Left lung (tissue), 10 donors: Measurements from ENCODE around the gene R3HDM2. TPM values are rescaled to one million over a fixed set of nuclear protein-coding genes. Genes with fewer than 3 reads are reported as not detected.

Experiments used
- ATAC-seq: fragments of 200-7000 bp; cut with Tn5 transposase; one replicate; pipeline ENCODE4 v1.9.1; 2020; ENCODE audit warnings: moderate library complexity
- DNase-seq, 4 donors: peaks; one replicate each; pipeline ENCODE4 v3.0.0-alpha.2; 2013 to 2020
- H3K27ac ChIP-seq, 2 donors: fragments of 200-600 bp; sonication (generic) in 1 of 2; one replicate each; pipeline versions ENCODE4 v1.5.0 to v1.8.0; 2020 to 2021
- H3K27me3 ChIP-seq, 2 donors: fragments of 200-600 bp; sonication (generic) in 1 of 2; one replicate each; pipeline versions ENCODE4 v1.5.0 to v1.8.0; 2020 to 2021
- H3K36me3 ChIP-seq, 2 donors: fragments of 200-600 bp; sonication (generic) in 1 of 2; one replicate each; pipeline versions ENCODE4 v1.5.0 to v1.8.0; 2020 to 2021
- H3K4me1 ChIP-seq, 2 donors: fragments of 200-600 bp; one replicate each; pipeline ENCODE4 v1.8.0; 2021
- H3K4me3 ChIP-seq, 2 donors: fragments of 200-600 bp; sonication (generic) in 1 of 2; one replicate each; pipeline versions ENCODE4 v1.5.0 to v1.8.0; 2020 to 2021; ENCODE audit warnings: mild to moderate bottlenecking in 1 of 2
- H3K9me3 ChIP-seq, 2 donors: fragments of 200-600 bp; sonication (generic) in 1 of 2; one replicate each; pipeline versions ENCODE4 v1.5.0 to v1.8.0; 2020 to 2021
- intact Hi-C, 2 donors: fragments of 100-400 bp; cut with DNase I; formaldehyde crosslinking; loops; one replicate each; pipeline versions ENCODE4 v1.11.2 to v1.14.2; 2022
- polyA plus RNA-seq, 6 donors: library from polyadenylated mRNA; unstranded; fragments of 120-200 nt; gene quantifications; one replicate each; pipeline ENCODE4 v1.2.1, GENCODE V29; 2013; ENCODE audit not compliant: insufficient read length in 6 of 6
- total RNA-seq, 2 donors: library from RNA; stranded (reverse); fragmentation: NEBNext Ultra II Directional; extraction: Animal tissue kit (Norgen Biotek cat#: 25700); gene quantifications; one replicate each; pipeline ENCODE4 v1.2.1, GENCODE V29; 2021
- TF ChIP-seq, protein P1 (sequence below), 2 donors: fragments of 200-600 bp; sonication (generic) in 1 of 2; IDR thresholded peaks; one replicate each; pipeline versions ENCODE4 v1.5.0 to v1.8.0; 2021; ENCODE audit warnings: antibody characterized with exemption in 2 of 2
- donor health status: DM: no; HTN: yes; CAD: no.
- donor health status: DM: no; HTN: no; CAD: no.

R3HDM2 gene
- total and polyA plus RNA-seq, 8 donors = 52.4 to 92.3 (median 79.8) TPM

DNA sequence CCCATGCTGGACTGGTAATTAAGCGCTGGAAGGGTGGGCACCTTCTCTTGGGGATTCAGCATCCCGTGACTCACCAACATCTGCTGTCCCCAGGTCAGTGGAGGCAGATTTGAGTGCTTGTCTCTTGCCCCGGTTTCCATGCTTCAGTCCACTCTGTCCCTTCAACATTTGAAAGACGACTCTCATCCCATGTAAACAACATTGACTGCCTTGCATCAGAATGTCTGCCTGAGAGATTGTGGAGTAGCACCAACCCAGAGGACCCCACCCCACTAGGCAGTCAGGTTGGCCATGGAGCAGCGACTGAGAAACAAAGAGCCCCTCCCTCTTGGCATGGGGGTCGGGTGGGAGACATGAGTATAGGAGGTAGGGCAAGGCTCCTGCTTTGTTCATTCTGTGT is 174.9 kb downstream of the R3HDM2 start:
- Histone ChIP-seq H3K36me3 (peaks cover 0 to 79% of the 10 kb centered on the region in 2 donors), H3K27ac (no peak overlapping the region), H3K4me3 (no peak overlapping the region), H3K4me1 (no peaks in the 10 kb centered on the region), H3K27me3 (no peaks in the 10 kb centered on the region), H3K9me3 (no peaks in the 10 kb centered on the region)
- no peak for ATAC-seq
- intact Hi-C loops = no loop called here
- TF ChIP-seq, protein P1, sequence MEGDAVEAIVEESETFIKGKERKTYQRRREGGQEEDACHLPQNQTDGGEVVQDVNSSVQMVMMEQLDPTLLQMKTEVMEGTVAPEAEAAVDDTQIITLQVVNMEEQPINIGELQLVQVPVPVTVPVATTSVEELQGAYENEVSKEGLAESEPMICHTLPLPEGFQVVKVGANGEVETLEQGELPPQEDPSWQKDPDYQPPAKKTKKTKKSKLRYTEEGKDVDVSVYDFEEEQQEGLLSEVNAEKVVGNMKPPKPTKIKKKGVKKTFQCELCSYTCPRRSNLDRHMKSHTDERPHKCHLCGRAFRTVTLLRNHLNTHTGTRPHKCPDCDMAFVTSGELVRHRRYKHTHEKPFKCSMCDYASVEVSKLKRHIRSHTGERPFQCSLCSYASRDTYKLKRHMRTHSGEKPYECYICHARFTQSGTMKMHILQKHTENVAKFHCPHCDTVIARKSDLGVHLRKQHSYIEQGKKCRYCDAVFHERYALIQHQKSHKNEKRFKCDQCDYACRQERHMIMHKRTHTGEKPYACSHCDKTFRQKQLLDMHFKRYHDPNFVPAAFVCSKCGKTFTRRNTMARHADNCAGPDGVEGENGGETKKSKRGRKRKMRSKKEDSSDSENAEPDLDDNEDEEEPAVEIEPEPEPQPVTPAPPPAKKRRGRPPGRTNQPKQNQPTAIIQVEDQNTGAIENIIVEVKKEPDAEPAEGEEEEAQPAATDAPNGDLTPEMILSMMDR (IDR thresholded peaks at IDR 0.05) = no peak
- no peak for DNase-seq

DNA sequence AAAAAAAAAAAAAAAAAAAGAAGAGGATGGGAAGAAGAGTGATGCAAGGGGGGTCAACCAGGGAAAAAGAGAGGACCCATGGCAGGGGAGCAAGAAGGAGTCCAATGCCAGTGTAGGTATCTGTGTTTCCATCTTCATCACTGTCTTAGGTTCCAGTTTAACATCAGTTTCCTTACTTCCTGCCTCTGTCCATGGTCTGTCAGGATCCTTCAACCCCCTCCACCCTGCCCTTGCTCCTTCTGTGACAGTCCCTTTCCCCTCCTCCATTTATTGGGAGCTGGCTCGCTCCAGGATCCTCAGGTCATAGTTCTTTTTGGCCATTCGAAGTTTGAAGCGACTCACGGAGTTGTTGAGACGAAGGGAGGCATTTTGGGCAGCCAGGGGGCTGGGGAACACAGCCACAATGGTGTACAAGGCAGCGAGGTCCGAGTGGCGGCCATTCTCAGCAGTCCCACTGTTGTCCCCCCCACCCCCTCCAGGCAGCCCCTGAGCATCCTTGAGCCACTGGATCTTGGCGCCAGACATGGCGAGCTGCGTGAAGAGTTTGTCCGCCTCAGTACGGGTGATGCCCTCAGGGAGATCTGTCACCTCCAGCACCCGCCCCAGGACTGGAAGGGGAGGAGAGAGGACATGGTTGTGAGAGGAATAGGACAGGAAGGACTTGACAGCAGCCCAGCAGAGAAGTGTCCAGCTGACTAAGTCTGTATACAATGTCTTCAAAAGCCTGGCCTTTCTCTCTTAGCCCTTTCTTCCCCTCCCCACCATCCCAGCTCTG is 176.2 kb downstream of the R3HDM2 start:
- intact Hi-C loops = no loop called here
- Histone ChIP-seq H3K27me3 (no peaks in the 10 kb centered on the region), H3K4me1 (no peaks in the 10 kb centered on the region), H3K9me3 (no peaks in the 10 kb centered on the region), H3K27ac (no peak overlapping the region), H3K36me3 (peaks cover 0 to 66% of the 10 kb centered on the region in 2 donors), H3K4me3 (no peak overlapping the region)
- no peak for ATAC-seq
- DNase-seq = no peak
- TF ChIP-seq, protein P1 (IDR thresholded peaks at IDR 0.05) = no peak

DNA sequence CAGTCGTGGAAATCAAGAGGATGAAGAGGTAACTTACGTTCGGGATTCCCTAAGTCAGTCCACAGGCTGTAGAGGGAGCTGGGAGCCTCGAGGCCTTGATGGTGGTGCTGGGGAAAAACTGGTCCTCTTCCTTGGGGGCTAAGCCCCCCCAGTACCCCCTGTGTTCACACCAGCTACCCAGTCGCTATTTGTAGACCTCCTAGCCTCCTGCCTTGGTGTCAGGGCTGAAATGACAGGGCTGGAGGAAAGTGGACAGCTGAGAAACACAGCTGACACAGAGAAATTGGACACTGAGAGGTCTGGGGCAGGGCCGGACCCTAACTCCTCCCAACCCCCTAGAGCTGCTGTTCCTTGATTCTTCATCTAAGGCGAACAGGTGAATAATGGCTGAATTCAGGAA is 179.9 kb downstream of the R3HDM2 start, which contains the start of gene STAC3:
STAC3 (minus strand) TSS at position 232 of the 400 bp plus-strand sequence. CDS start 1,551 bp downstream, outside the sequence.
- TF ChIP-seq, protein P1 (IDR thresholded peaks at IDR 0.05) = no peak
- Histone ChIP-seq H3K9me3 (no peaks in the 10 kb centered on the region), H3K27ac (no peak within 1 kb of the TSS), H3K4me1 (peaks cover 0 to 6% of the 10 kb centered on the region in 2 donors), H3K27me3 (no peaks in the 10 kb centered on the region), H3K36me3 (peaks cover 0 to 29% of the 10 kb centered on the region in 2 donors), H3K4me3 (no peak within 1 kb of the TSS)
- DNase-seq (no peak), ATAC-seq (no peak)
- intact Hi-C loops = no loop called here

GRCh38 chr12:57250541-57250940 is 180.3 kb downstream of the R3HDM2 start:
- no peaks in the 10 kb centered on the region for H3K9me3 ChIP-seq
- ATAC-seq (no peak), DNase-seq (no peak)
- H3K4me3 ChIP-seq = no peak overlapping the region
- H3K4me1 ChIP-seq = peaks cover 0 to 6% of the 10 kb centered on the region in 2 donors
- intact Hi-C loops = no loop called here
- TF ChIP-seq, protein P1 (IDR thresholded peaks at IDR 0.05) = no peak
- peaks cover 0 to 25% of the 10 kb centered on the region in 2 donors for H3K36me3 ChIP-seq
- H3K27ac ChIP-seq = no peak overlapping the region
- H3K27me3 ChIP-seq = no peaks in the 10 kb centered on the region

GRCh38 chr12:57248934-57249742 is 181.7 kb downstream of the R3HDM2 start:
- intact Hi-C loops = no loop called here

More at GRCh38 chr12:57248934-57249742, 181.7 kb downstream of the R3HDM2 start:
- ATAC-seq = peak; percentile 38
- Histone ChIP-seq H3K9me3 (no peaks in the 10 kb centered on the region), H3K4me3 (peak overlapping the region in 1 of 2 donors; percentile 16), H3K4me1 (peaks cover 0 to 7% of the 10 kb centered on the region in 2 donors), H3K36me3 (peaks cover 0 to 11% of the 10 kb centered on the region in 2 donors), H3K27me3 (peaks cover 0 to 10% of the 10 kb centered on the region in 2 donors), H3K27ac (peak overlapping the region in 1 of 2 donors; percentile 18)
- TF ChIP-seq, protein P1 (IDR thresholded peaks at IDR 0.05) = no peak
- no peak for DNase-seq
